Measurements from ENCODE around the gene RGL1.

GRCh38 chr1:183837062-183837461 lies 32.1 kb downstream of the RGL1 start:
- TF ChIP-seq, protein P1, sequence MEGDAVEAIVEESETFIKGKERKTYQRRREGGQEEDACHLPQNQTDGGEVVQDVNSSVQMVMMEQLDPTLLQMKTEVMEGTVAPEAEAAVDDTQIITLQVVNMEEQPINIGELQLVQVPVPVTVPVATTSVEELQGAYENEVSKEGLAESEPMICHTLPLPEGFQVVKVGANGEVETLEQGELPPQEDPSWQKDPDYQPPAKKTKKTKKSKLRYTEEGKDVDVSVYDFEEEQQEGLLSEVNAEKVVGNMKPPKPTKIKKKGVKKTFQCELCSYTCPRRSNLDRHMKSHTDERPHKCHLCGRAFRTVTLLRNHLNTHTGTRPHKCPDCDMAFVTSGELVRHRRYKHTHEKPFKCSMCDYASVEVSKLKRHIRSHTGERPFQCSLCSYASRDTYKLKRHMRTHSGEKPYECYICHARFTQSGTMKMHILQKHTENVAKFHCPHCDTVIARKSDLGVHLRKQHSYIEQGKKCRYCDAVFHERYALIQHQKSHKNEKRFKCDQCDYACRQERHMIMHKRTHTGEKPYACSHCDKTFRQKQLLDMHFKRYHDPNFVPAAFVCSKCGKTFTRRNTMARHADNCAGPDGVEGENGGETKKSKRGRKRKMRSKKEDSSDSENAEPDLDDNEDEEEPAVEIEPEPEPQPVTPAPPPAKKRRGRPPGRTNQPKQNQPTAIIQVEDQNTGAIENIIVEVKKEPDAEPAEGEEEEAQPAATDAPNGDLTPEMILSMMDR (IDR thresholded peaks at IDR 0.05): no peak
- TF ChIP-seq POLR2A (IDR thresholded peaks at IDR 0.05): no peak

All from lower leg skin (tissue), 3 donors.